ENCODE measurements around the gene SLC4A9.

DNA sequence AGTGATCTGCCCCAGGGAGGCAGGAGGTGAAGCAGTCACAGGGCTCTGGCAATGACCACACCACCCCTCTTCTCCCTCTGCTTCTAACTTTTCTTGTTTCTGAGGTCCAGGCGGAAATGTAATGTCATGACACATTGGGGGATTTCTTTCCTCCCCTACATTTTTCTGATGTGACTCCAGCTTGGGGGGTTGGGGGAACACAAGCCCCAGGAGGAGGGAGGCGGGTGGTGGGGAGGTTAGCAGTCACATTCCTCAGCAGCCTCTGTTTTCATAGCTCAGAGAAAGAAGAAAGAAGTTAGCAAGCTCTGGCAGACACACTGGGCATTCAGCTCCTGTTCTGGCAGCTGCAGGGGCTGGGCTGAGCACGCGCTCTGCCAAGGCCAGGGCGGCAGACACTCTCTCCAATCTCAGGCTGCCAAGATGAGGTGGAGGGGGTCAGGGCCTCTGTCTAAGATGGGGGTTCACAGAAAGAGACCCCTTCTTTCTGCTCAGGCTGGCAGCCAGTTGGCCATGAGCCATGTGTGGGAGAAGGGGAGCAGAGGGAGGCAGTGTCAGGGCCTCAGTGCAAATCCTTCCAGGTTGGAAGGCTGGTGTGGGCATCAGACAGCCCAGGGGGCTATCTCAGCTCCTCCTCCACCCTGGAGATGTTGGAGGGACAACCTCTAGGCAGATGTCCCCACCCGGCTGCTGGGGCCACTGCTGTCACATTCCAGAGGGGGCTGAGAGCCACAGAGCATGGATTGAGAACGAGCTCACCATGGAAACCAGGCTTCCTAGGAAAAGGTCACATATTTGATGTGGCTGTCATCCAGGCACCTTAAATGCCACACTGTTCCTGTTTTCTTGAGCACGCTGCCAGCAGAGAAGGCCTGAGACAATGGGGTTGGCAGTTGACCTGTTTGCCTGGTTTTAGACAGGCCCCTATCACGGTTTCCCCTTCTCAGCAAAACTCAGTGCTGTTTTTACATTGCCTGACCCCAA lies 37.0 kb upstream of the SLC4A9 start:
- TF ChIP-seq, protein P1, sequence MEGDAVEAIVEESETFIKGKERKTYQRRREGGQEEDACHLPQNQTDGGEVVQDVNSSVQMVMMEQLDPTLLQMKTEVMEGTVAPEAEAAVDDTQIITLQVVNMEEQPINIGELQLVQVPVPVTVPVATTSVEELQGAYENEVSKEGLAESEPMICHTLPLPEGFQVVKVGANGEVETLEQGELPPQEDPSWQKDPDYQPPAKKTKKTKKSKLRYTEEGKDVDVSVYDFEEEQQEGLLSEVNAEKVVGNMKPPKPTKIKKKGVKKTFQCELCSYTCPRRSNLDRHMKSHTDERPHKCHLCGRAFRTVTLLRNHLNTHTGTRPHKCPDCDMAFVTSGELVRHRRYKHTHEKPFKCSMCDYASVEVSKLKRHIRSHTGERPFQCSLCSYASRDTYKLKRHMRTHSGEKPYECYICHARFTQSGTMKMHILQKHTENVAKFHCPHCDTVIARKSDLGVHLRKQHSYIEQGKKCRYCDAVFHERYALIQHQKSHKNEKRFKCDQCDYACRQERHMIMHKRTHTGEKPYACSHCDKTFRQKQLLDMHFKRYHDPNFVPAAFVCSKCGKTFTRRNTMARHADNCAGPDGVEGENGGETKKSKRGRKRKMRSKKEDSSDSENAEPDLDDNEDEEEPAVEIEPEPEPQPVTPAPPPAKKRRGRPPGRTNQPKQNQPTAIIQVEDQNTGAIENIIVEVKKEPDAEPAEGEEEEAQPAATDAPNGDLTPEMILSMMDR (tag by site-specific recombination; IDR thresholded peaks at IDR 0.05) = no peak
- TF ChIP-seq HOXD13 (CRISPR knock-in tag; IDR thresholded peaks at IDR 0.05; ENCODE audit: borderline replicate concordance) (no peak), YY1 (tag by site-specific recombination; IDR thresholded peaks at IDR 0.05) (no peak), ZNF146 (tag by site-specific recombination; IDR thresholded peaks at IDR 0.05) (no peak), ZNF768 (tag by site-specific recombination; IDR thresholded peaks at IDR 0.05) (no peak), ZNF350 (tag by site-specific recombination; IDR thresholded peaks at IDR 0.05) (no peak), SETDB1 (IDR thresholded peaks at IDR 0.05; ENCODE audit: insufficient read length, low read length) (no peak), ZNF473 (tag by site-specific recombination; IDR thresholded peaks at IDR 0.05) (no peak), ZNF112 (tag by site-specific recombination; IDR thresholded peaks at IDR 0.05) (no peak), ZSCAN23 (tag by site-specific recombination; IDR thresholded peaks at IDR 0.05) (no peak), ZNF670 (tag by site-specific recombination; IDR thresholded peaks at IDR 0.05; ENCODE audit: low read depth) (no peak)
- TF ChIP-seq, protein P2, sequence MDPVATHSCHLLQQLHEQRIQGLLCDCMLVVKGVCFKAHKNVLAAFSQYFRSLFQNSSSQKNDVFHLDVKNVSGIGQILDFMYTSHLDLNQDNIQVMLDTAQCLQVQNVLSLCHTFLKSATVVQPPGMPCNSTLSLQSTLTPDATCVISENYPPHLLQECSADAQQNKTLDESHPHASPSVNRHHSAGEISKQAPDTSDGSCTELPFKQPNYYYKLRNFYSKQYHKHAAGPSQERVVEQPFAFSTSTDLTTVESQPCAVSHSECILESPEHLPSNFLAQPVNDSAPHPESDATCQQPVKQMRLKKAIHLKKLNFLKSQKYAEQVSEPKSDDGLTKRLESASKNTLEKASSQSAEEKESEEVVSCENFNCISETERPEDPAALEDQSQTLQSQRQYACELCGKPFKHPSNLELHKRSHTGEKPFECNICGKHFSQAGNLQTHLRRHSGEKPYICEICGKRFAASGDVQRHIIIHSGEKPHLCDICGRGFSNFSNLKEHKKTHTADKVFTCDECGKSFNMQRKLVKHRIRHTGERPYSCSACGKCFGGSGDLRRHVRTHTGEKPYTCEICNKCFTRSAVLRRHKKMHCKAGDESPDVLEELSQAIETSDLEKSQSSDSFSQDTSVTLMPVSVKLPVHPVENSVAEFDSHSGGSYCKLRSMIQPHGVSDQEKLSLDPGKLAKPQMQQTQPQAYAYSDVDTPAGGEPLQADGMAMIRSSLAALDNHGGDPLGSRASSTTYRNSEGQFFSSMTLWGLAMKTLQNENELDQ (tag by site-specific recombination; IDR thresholded peaks at IDR 0.05; ENCODE audit: low read depth) = no peak
- TF ChIP-seq, protein P3, sequence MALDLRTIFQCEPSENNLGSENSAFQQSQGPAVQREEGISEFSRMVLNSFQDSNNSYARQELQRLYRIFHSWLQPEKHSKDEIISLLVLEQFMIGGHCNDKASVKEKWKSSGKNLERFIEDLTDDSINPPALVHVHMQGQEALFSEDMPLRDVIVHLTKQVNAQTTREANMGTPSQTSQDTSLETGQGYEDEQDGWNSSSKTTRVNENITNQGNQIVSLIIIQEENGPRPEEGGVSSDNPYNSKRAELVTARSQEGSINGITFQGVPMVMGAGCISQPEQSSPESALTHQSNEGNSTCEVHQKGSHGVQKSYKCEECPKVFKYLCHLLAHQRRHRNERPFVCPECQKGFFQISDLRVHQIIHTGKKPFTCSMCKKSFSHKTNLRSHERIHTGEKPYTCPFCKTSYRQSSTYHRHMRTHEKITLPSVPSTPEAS (tag by site-specific recombination; IDR thresholded peaks at IDR 0.05) = no peak
